GM18507 (cell line): ENCODE measurements around the gene SARS2.
A peak's percentile ranks its signal among the peaks of the same experiment; 100 is the strongest.
"Not testable (repeated sequence)": the region's sequence is repeated elsewhere in the genome, so short reads cannot be mapped to it uniquely, and the experiment has no call there.

Source experiments
- DNase-seq: peaks from one replicate; pipeline ENCODE4 v3.0.0; 2011; ENCODE audit warnings: low read depth; ENCODE audit not compliant: insufficient read length; ENCODE audit errors: extremely low spot score
- FAIRE-seq: peaks from 2 replicates; lab custom pipeline; 2011; peaks lifted over from hg19 to GRCh38; lab: Jason Lieb, UNC

Gene SARS2, protein sequence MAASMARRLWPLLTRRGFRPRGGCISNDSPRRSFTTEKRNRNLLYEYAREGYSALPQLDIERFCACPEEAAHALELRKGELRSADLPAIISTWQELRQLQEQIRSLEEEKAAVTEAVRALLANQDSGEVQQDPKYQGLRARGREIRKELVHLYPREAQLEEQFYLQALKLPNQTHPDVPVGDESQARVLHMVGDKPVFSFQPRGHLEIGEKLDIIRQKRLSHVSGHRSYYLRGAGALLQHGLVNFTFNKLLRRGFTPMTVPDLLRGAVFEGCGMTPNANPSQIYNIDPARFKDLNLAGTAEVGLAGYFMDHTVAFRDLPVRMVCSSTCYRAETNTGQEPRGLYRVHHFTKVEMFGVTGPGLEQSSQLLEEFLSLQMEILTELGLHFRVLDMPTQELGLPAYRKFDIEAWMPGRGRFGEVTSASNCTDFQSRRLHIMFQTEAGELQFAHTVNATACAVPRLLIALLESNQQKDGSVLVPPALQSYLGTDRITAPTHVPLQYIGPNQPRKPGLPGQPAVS

DNA sequence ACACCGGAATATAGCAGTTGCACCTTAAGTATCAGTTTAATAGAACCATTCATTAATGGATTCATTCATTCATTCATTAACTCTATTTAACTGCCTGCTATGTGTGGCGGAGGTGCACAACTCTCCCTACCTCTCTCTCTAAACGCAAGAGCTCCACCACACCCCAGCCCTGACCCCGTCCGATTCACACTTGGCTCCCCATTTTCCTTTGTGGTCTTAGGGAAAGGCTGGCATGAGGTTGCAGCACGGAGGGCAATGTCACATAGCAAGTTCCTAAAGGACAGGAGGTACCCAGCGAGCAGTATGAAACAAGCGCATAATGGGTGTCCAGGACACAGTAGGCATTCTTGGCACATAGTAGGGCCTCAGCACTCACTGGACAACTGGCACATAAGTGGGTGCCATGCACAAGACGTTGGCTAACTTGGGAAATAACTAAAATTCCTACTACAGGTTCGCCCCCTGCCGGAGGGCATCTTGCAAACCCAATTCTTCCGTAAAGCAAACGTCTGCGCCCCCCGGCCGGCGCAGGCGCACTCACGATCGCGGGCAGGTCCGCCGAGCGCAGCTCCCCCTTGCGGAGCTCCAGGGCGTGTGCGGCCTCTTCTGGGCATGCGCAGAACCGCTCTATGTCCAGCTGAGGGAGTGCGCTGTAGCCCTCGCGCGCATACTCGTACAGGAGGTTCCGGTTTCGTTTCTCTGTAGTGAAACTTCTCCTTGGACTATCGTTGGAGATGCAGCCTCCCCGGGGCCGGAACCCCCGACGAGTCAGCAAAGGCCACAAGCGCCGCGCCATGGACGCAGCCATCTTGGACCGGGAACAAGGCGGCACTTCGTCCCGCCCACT, at the start of gene SARS2:
SARS2 (minus strand) TSS at position 835 of the 847 bp plus-strand sequence; CDS start at position 808, 27 bp downstream.
- DNase-seq (peak; percentile 93), FAIRE-seq (no peak)

GRCh38 chr19:38979812-38980211, 49.2 kb upstream of the SARS2 start:
- DNase-seq (no peak), FAIRE-seq (no peak)

DNA sequence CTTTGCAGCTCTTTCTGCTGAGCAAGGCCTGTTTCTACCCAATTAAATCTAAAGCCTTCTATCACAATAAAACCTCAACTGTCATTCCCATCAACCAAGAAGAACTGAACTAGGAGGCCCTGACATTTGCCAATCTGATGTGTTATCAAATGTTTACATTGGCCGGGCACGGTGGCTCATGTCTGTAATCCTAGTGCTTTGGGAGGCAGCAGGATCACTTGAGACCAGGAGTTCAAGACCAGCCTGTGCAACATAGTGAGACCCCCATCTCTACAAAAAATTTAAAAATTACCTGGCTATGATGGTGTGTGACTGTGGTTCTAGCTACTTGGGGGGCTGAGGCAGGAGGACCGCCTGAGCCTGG, 47.7 kb upstream of the SARS2 start:
- FAIRE-seq, result no peak

GRCh38 chr19:38977445-38978325, 47.1 kb upstream of the SARS2 start:
- FAIRE-seq (peak; percentile 97), DNase-seq (peak; percentile 55)

More for the DNA sequence above, 47.7 kb upstream of the SARS2 start:
- DNase-seq, result no peak

GRCh38 chr19:38975861-38976271, 45.3 kb upstream of the SARS2 start:
- no peak for DNase-seq
- no peak for FAIRE-seq

GRCh38 chr19:38975214-38975860, 44.8 kb upstream of the SARS2 start, which contains the start of gene FBXO17:
TSS of gene FBXO17 (minus strand) at chr19:38975742. CDS start at chr19:38950319, 25,423 bp downstream.
- DNase-seq, result no peak
- no peak for FAIRE-seq

DNA sequence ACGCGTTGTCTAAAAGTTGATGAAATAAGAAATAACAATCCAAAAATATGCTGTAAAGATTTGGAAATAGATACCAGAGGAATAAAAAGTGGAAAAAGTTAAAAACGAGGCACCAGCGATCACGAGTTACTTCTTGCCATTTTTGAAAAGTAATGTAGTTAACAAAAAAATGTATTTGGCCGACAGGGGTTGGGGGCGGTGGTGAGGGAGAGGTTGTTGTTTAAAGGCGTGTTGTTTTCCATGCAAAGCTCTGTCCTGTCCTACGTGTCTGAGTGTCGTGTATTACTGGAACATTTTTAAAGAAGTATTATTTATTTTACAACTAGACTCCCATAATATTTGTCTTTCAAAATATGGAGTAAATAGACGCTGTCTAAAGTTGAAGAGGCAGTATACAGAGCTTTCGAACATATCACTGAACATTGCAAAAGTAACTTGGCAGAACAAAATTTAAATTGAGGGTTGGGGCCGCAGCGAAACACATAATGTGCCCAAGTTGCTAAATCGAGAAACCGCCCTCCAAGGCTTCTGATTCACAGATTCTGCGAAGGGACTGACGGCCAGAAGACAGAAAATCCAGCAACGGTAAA, 44.2 kb upstream of the SARS2 start:
- FAIRE-seq, result no peak
- no peak for DNase-seq

DNA sequence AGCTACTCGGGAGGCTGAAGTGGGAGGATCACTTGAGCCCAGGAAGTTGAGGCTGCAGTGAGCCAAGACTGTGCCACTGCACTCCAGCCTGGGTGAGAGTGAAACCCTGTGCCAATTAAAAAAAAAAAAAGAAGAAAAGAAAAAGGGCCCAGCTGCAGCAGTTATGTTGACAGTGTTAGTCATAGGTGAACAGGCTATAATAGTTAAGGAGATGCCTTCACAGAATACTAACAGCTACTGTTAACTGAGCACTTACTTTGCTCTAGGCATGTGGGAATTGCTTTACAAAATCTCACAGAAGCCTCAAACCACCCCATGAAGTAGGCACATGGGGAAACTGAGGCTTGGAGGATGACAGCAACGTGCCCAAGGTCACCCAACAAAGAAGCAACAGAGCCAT, 41.1 kb upstream of the SARS2 start:
- DNase-seq (no peak), FAIRE-seq (no peak)

- DNase-seq (no peak), FAIRE-seq (no peak)
These were observed 40.3 kb upstream of the SARS2 start for GRCh38 chr19:38970664-38971532.

GRCh38 chr19:38966149-38966548, 35.6 kb upstream of the SARS2 start:
- FAIRE-seq, DNase-seq: not testable (repeated sequence)

GRCh38 chr19:38964738-38965137, 34.2 kb upstream of the SARS2 start:
- FAIRE-seq, result no peak
- DNase-seq, result no peak

GRCh38 chr19:38959618-38960017, 29.1 kb upstream of the SARS2 start:
- FAIRE-seq (no peak), DNase-seq (no peak)

DNA sequence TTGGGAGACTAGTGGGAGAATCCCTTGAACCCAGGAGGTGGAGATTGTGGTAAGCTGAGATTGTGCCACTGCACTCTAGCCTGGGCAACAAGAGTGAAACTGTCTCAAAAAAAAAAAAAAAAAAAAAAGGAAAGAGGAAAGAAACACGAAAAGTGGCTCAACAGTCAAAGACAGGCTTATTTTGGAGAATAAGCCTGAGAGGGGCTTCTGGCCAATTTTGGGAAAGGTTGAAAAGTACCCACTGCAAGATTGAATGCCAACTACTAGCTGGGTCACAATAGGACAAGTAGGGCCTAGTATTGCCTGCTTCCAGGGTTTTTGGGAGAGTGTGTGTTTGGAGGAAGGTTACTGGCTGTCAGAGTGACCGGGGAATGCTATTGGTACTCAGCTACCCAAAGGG, 27.7 kb upstream of the SARS2 start:
- FAIRE-seq (no peak), DNase-seq (no peak)

DNA sequence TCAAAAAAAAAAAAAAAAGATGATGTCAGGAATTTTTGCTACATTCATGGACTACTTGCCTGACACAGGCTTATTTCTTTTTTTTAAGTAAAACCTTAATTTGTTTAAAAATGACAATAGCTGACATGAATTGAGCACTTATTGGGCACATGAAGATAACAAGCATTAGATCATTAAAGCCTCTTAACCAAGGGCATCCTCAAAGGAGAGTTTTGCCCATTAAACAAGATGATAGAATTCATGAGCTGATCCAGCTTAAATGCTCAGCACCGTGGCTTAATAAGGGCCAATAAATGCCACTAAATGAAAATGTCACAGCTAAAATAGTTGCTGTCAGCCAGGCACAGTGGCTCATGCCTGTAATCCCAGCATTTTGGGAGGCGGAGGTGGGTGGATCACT, 25.7 kb upstream of the SARS2 start:
- DNase-seq, result no peak
- no peak for FAIRE-seq

DNA sequence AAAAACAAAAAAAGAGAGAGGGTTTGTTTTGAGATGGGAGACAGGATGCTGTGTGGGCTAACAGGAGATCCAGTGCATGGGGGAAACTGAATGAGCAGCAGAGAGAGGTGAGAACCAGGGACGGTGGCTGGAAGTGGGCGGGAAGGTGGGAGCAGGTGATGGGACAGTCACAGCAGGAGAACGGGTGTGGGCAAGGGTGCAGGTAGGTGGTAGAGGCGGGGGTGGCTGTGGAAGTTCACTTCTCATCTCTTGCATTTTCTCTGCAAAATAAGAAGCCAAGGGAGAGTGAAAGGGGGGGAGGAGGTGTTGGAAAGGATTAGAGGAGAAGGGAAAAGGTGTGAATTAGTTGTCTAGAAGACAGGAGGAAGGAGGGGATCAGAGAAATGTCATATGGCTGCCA, 23.1 kb upstream of the SARS2 start:
- no peak for FAIRE-seq
- no peak for DNase-seq

DNA sequence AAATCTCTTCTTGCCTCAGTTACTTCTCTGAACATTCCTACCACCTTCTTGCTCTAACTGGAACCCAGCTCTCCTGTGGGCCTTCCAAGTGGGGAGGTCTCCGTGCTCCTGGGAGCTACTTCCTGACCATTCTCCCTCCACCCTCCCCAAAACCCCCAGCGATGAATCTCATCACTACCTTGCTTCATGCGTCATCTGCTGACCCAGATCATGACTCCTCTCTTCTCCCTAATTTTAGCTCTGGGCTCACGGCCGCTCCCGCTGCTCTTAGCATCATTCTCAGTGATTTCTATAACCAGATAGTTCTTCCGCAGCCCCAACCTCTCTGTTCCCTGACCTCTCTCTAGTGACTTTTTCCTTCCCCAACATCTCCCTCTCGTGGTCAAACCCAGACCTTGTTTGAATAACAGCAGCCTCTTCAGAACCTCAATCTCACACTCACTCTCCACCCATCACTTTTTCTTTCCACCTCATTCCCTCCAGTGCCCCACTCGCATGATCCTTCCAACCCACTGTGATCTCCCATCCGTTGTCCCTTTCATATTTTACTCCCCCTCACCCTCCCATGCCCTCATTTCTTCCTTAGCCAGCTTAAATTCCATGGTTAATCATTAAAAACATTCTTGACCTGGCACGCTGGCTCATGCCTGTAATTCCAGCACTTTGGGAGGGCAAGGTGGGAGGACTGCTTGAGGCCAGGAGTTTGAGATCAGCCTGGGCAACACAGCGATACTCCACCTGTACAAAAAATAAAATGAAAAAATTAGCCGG, 22.0 kb upstream of the SARS2 start:
- FAIRE-seq, result peak; percentile 80
- no peak for DNase-seq

DNA sequence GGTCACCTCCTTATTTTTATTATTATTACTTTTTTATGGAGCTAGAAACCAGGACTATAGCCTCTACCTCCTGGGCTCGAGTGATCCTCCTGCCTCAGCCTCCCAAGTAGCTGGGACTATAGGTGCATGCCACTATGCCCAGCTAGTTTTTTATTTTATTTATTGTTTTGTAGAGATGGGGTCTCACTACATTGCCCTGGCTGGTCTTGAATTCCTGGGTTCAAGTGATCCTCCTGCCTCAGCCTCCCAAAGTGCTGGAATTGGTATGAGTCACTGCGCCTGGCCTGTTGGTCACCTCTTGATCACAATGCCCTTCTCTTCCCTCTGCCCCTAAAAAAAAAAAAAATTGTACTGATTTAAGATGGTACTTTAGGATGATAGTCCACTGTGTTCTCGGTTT, 20.6 kb upstream of the SARS2 start:
- DNase-seq (no peak), FAIRE-seq (no peak)
